GM19238 (cell line): ENCODE measurements around the gene CORO2B.

Experiments used
- DNase-seq: peaks from one replicate; pipeline ENCODE4 v3.0.0; 2011; ENCODE audit warnings: low spot score; ENCODE audit not compliant: insufficient read length

The CORO2B gene

DNA sequence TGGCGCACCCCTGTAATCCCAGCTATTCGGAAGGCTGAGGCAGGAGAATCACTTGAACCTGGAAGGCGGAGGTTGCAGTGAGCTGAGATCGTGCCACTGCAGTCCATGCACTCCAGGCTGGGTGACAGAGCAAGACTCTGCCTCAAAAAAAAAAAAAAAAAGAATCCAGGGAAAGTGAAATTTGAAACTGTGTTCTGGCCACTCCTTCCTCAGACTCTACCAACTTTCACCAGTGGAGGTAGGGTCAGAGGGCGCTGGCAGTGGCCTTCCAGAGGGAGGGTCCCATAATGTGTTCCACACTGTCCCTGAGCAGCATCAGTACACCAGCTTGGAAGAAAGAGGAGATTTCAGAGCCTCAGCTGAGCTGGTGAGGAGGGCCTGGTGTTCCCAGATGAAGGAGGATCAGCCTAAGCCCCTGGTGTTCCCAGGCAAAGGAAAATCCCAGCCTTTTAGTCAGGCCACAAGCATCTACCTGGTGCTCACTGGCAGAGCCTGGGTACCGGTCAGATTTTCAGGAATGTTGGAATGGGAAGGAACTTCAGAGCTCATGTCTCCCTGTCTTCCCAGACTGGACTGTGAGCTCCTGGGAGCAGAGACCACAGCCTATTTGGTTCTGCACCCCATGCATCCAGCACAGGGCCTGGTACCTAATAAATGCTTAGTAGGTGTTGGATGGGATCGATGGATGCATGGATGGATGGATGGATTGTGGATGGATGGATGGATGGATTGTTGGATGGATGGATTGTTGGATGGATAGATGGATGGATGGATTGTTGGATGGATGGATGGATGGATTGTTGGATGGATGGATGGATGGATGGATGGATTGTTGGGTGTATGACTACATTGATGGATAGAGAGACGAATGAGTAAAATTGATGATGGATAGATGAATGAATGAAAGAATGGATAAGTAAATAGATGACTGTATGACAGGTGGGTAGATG is 117.9 kb downstream of the CORO2B start:
- DNase-seq = no peak

- no peak for DNase-seq
Measured at GRCh38 chr15:68697711-68698690, 119.2 kb downstream of the CORO2B start.

- DNase-seq = no peak
Measured at GRCh38 chr15:68698708-68699107, 119.9 kb downstream of the CORO2B start.

- DNase-seq = no peak
Measured at GRCh38 chr15:68699124-68699880, 120.5 kb downstream of the CORO2B start.

DNA sequence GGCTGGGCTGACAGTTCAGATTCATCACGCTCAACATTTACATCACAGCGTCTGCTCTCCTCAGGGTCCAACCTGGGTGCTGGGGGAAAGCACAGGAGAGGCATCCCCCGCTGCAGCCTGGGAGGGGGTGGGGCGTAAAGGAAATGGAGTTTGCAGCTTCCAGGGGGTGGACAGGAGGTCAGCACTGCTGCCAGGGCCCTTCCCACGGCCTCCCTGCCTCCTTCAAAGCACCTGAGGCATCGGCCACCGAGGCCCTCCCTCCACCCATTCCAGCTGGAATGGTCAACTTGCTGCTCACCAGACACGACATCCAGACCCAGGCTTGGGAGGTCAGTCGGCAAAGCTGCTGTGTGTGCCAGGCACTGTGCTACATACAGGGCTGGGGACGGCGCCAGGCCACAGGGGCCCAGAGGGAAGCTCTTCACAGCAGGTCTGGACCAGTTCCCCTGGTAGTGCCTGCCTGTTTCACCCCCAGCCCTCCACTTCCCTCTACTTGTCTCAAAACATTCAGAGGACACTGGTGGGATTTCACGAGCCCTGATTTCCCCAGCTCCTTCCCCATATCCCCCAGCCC is 121.2 kb downstream of the CORO2B start:
- no peak for DNase-seq

DNA sequence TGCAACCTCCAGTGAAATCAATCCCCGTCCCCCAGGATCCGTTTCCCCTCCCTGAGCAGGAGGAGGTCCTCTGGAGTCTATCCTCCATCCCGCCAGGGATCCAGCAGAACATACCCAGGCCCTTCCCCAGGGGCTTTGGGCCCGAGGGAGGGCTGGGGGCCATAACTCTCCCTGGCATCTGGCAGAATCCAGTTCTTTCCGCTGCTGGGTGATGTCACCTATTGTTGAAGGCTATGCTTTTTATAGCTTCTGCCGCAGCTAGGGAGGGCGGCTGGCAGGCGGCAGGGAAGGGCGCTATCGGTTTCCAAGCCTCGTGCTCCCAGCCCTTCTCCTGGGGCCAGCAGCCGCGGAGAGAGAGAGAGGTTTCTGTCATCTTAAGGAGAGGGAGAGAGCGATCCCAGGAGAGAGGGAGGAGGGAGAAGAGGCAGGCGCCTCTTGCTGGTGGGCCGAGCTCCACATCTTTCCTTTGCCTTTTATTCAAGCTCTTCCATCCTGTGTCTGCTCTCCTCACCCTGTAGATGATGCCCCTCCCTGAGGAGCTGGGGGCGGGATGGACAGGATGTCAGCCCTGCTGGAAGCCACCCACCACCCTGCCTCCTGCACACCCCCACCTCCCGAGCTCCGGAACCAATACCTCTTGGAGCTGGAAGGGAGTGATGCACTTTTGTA is 121.8 kb downstream of the CORO2B start:
- DNase-seq = no peak

DNA sequence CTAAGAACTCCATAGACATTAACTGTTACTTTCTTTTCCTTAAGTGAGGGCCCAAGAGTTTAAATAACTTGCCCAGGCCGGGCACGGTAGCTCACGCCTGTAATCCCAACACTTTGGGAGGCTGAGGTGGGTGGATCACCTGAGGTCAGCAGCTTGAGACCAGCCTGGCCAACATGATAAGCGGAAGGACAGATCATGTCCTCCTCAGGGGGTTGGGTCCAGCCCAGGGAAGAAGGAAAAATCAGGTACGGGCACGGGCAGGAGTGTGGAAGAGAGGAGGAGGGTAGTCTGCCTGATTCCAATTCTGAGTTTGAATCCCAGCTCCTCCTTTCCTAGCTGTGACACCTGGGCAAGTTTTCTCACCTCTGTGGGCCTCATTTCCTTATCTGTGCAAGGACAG is 123.1 kb downstream of the CORO2B start:
- no peak for DNase-seq

- DNase-seq = no peak
Measured at GRCh38 chr15:68704496-68705021, 125.8 kb downstream of the CORO2B start.

DNA sequence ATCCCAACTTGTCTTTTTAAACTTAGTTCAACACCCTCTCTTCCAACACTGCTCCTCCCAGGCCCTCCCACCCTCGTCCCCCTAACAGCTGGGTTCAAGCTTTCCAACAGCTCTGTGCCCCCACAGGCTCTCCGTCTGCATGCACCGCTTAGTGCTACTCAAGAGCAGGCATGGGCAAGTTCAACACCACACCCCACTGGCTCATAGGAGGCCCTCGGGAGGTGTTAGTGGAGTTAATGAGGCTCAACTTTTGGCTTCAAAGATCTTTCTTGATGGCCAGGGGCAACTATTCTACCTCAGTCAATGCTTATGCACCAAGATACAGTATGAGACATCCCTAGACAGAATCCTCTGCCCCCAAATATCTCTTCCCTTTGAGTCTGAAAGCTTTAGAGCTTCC is 127.5 kb downstream of the CORO2B start:
- DNase-seq = no peak

- no peak for DNase-seq
Measured at GRCh38 chr15:68706931-68707330, 128.1 kb downstream of the CORO2B start.

DNA sequence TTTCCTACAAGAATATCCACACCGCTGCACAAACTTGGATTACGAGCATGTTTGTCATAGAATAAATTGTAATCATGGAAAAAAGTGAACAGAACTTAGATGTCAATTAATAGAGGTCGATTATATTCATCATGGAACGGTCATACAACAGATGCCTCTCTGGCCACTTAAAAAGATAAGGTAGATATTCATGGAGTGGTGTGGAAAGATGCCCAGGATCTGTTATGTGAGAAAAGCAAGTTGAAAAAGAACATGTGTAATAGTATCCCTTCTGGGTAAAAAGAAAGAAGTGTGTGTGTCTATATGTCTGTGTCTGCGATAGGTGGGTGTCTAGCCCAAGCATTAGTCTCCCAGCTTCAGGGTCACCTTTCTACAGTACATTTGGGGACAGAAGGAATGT is 128.6 kb downstream of the CORO2B start:
- DNase-seq = no peak

- no peak for DNase-seq
Measured at GRCh38 chr15:68709876-68710275, 131.1 kb downstream of the CORO2B start.

- no peak for DNase-seq
Measured at GRCh38 chr15:68710536-68710935, 131.7 kb downstream of the CORO2B start.

- DNase-seq = no peak
Measured at GRCh38 chr15:68711406-68711805, 132.6 kb downstream of the CORO2B start.

DNA sequence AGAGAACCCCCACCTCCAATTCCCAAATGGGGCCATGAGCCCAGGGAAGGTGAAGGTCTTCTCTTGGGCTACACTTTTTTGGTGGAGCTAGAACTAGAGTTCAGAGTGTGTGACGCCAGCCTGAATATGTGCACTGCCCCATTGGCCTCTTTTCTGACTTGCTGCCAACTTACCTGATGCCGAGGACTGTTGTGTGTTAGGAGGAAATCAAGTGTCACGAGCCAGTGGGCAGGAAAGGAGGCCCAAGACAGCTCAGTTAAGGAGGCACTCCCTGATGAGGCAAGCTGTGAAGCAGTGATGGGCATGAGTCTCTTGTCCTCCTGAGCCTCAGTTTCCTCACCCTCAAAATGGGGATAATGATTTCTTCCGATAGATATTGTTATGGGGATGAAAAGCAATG is 134.1 kb downstream of the CORO2B start:
- no peak for DNase-seq

GRCh38 chr15:68713874-68714273 is 135.1 kb downstream of the CORO2B start:
- no peak for DNase-seq

DNA sequence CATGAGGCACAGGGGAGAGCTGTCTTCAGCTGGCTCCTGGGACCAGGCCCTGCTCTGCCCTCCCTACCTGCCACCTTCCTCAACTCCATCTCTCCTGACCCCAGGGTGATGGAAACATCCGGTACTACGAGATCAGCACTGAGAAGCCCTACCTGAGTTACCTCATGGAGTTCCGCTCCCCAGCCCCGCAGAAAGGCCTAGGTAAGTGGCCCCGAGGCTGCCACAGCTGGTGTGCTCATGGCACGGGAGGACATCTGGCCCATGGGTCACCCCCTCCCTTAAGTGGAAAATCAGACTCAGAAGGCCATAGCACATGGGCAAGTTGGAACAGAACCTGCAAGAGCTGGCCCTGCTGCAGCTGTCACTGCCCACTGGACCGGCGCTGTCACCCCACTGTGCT is 136.3 kb downstream of the CORO2B start:
- DNase-seq = no peak

DNA sequence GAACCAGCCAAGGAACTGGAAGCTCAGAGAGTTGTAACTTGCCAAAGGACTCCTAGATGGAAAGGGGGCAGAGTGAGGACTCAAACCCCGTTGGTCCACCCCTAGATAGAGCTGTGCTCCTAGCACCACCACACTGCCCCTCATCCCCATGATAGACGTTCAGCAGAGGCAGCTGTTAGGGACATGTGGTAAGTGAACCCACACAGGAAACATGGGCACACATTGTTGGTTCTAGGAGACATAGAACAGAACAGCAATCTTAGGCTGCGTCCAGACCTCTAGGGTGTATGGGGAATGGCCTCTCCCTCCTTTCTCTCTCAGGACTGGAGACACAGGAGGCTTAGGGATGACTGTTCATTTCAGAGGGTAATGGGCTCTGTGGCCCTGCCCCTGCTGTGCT is 139.2 kb downstream of the CORO2B start:
- DNase-seq = no peak

GRCh38 chr15:68718468-68718867 is 139.7 kb downstream of the CORO2B start:
- no peak for DNase-seq

DNA sequence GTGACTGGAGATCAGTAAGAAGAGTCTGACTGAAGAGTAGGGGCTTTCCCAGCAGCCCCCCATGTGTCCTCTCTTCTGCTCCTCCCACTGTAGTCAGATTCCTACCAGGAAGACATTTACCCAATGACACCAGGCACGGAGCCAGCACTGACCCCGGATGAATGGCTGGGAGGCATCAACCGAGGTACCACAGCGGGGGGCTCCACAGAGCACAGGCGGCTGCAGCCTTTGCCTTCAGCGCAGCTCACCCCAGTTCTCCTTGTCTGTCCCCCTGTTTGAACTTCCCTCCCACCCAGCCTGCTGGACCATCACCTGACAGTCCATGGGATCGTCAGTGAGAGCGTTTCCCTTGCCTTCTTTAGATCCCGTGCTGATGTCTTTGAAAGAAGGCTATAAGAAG is 140.3 kb downstream of the CORO2B start:
- no peak for DNase-seq
